Panc1 (cell line): Measurements from ENCODE around the gene ADAMTSL3. TPM values are rescaled to one million over a fixed set of nuclear protein-coding genes. Genes with fewer than 3 reads are reported as not detected.

ENCODE experiments used
- ATAC-seq: fragments of 200-7000 bp; cut with Tn5 transposase; 2 replicates; pipeline ENCODE4 v1.9.1; 2020; ENCODE audit warnings: mild to moderate bottlenecking, moderate library complexity
- BruUV-seq: library from RNA; stranded (reverse); fragments of 400-500 nt; replicated peaks from 2 replicates; lab custom pipeline; 2021; lab: Mats Ljungman, UMichigan
- CTCF ChIA-PET: fragments of 300-600 bp; sonication (Branson Sonifier 250); formaldehyde crosslinking; loops from one replicate; lab custom pipeline; 2022; ENCODE audit warnings: antibody characterized with exemption; lab: Charles Lee
- POLR2A ChIA-PET: fragments of 300-600 bp; sonication (Branson Sonifier 250); formaldehyde crosslinking; loops from one replicate; lab custom pipeline; 2022; ENCODE audit warnings: antibody characterized with exemption; lab: Charles Lee
- DNase-seq: peaks from one replicate; pipeline ENCODE4 v3.0.0-alpha.2; 2010; ENCODE audit warnings: low read depth, low spot score
- H3K27ac ChIP-seq: 2 replicates; pipeline ENCODE4 v1.5.1; 2011; ENCODE audit warnings: mild to moderate bottlenecking, low read length, inconsistent platforms
- H3K27me3 ChIP-seq: fragments of 200-500 bp; sonication (Bioruptor generic); 2 replicates; pipeline ENCODE4 v1.6.0; 2014; ENCODE audit warnings: low read length, inconsistent platforms; ENCODE audit not compliant: control insufficient read depth, insufficient read depth
- H3K36me3 ChIP-seq: fragments of 200-500 bp; sonication (Bioruptor generic); 2 replicates; pipeline ENCODE4 v1.5.1; 2014; ENCODE audit warnings: inconsistent platforms, mild to moderate bottlenecking, low read length, moderate library complexity; ENCODE audit not compliant: control insufficient read depth, insufficient read depth
- H3K4me1 ChIP-seq: 2 replicates; pipeline ENCODE4 v1.5.1; 2011; ENCODE audit warnings: inconsistent platforms, mild to moderate bottlenecking, low read length, moderate library complexity; ENCODE audit not compliant: control insufficient read depth, insufficient read depth
- H3K4me3 ChIP-seq, 2 experiments: 2 replicates each; pipeline ENCODE4 v1.5.1; 2011 to 2012; ENCODE audit warnings: low read depth in 2 of 2, low read length in 2 of 2, mild to moderate bottlenecking in 2 of 2, inconsistent platforms in 1 of 2, moderate library complexity in 1 of 2
- H3K9me3 ChIP-seq: fragments of 200-500 bp; sonication (Bioruptor generic); 2 replicates; pipeline ENCODE4 v1.5.1; 2014; ENCODE audit warnings: low read depth, mild to moderate bottlenecking, inconsistent platforms, low read length, moderate library complexity; ENCODE audit not compliant: control insufficient read depth, insufficient read depth
- POLR2AphosphoS5 ChIP-seq: IDR thresholded peaks from 2 replicates; pipeline ENCODE4 v1.6.1; 2012; ENCODE audit warnings: mild to moderate bottlenecking, low read depth, low read length, moderate library complexity
- REST ChIP-seq, 2 experiments: IDR thresholded peaks; 2 replicates each; pipeline ENCODE4 v1.6.1; 2011 to 2012; ENCODE audit warnings: low read depth in 2 of 2, control low read depth in 1 of 2, low read length in 1 of 2, mild to moderate bottlenecking in 1 of 2, moderate library complexity in 1 of 2; ENCODE audit not compliant: insufficient read depth in 1 of 2
- SIN3A ChIP-seq: IDR thresholded peaks from 2 replicates; pipeline ENCODE4 v1.6.1; 2012; ENCODE audit warnings: low read depth, mild to moderate bottlenecking, low read length, moderate library complexity, borderline replicate concordance; ENCODE audit not compliant: insufficient read depth
- TCF7L2 ChIP-seq: IDR thresholded peaks from 2 replicates; pipeline ENCODE4 v1.6.1; 2011; ENCODE audit warnings: mild to moderate bottlenecking, low read depth, low read length, inconsistent platforms
- in situ Hi-C: cut with HindIII; loops from 2 replicates; pipeline ENCODE4 v1.10.0; 2016; ENCODE audit warnings: low sequenced_read_pairs, low pct_unique_long_range_greater_than_20kb
- intact Hi-C: fragments of 100-400 bp; cut with micrococcal nuclease; formaldehyde crosslinking; loops from one replicate; pipeline ENCODE4 v1.10.0; 2022; ENCODE audit not compliant: unreplicated experiment
- total RNA-seq: library from RNA; stranded (reverse); gene quantifications from one replicate; pipeline ENCODE4 v1.2.1, GENCODE V29; 2021; ENCODE audit not compliant: unreplicated experiment
- TF ChIP-seq, protein P1 (sequence below): fragments of 450-650 bp; IDR thresholded peaks from 2 replicates; pipeline ENCODE4 v1.5.1; 2017; ENCODE audit warnings: mild to moderate bottlenecking

ADAMTSL3 gene
- total RNA-seq, 1 experiment from 2014 or later = not detected

- BruUV-seq = no TSS peak
- ChIA-PET POLR2A (no interaction called here), CTCF (interaction anchor here (0.7 kb wide), 1 partner anchor 428 kb away, joined by 5 read pairs; no protein-coding TSS in a partner anchor)
These were observed 339.7 kb downstream of the ADAMTSL3 start for GRCh38 chr15:83993591-83993990.

DNA sequence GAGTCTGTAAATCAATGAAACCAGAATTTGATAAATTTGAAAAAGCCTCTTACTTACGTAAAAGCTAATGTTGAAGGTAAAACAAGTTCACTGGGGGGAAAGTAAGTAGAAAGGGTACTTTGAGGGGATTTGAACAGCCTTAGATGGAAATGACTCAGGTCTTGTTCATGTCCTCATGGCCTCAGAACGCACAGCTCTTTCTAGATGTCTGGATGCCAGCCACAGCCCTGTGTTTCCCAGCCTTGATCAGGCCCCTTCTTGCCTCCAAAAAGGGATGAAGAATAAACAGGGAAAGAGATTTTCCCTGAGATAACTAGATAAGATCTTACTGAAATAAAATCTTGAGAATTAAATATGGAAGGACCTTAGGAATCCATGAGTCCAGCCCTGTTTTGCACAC, 344.6 kb downstream of the ADAMTSL3 start:
- intact Hi-C loops (no loop called here), in situ Hi-C loops (no loop called here)
- ATAC-seq (no peak), DNase-seq (no peak)
- no peaks in the 10 kb centered on the region for H3K27me3 ChIP-seq
- ChIA-PET POLR2A (no interaction called here), CTCF (no interaction called here)
- H3K4me3 ChIP-seq = no peak overlapping the region
- no peaks in the 10 kb centered on the region for H3K9me3 ChIP-seq
- no TSS peak for BruUV-seq
- TF ChIP-seq REST (IDR thresholded peaks at IDR 0.05; ENCODE audit: insufficient read depth in 1 of 2, low read depth in 2 of 2, low read length in 1 of 2) (no peak), POLR2AphosphoS5 (no peak), SIN3A (no peak), TCF7L2 (no peak)
- TF ChIP-seq, protein P1, sequence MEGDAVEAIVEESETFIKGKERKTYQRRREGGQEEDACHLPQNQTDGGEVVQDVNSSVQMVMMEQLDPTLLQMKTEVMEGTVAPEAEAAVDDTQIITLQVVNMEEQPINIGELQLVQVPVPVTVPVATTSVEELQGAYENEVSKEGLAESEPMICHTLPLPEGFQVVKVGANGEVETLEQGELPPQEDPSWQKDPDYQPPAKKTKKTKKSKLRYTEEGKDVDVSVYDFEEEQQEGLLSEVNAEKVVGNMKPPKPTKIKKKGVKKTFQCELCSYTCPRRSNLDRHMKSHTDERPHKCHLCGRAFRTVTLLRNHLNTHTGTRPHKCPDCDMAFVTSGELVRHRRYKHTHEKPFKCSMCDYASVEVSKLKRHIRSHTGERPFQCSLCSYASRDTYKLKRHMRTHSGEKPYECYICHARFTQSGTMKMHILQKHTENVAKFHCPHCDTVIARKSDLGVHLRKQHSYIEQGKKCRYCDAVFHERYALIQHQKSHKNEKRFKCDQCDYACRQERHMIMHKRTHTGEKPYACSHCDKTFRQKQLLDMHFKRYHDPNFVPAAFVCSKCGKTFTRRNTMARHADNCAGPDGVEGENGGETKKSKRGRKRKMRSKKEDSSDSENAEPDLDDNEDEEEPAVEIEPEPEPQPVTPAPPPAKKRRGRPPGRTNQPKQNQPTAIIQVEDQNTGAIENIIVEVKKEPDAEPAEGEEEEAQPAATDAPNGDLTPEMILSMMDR = no peak
- no peaks in the 10 kb centered on the region for H3K36me3 ChIP-seq
- H3K27ac ChIP-seq = no peak overlapping the region
- no peaks in the 10 kb centered on the region for H3K4me1 ChIP-seq

More at GRCh38 chr15:83993591-83993990, 339.7 kb downstream of the ADAMTSL3 start:
- no peak for ATAC-seq
- intact Hi-C loops (no loop called here), in situ Hi-C loops (no loop called here)
- Histone ChIP-seq H3K4me3 (no peak overlapping the region), H3K36me3 (no peaks in the 10 kb centered on the region), H3K27ac (no peak overlapping the region), H3K9me3 (no peaks in the 10 kb centered on the region), H3K4me1 (no peaks in the 10 kb centered on the region), H3K27me3 (no peaks in the 10 kb centered on the region)
- TF ChIP-seq POLR2AphosphoS5 (no peak), TCF7L2 (no peak), SIN3A (no peak), REST (IDR thresholded peaks at IDR 0.05; ENCODE audit: insufficient read depth in 1 of 2, low read depth in 2 of 2, low read length in 1 of 2) (no peak)
- TF ChIP-seq, protein P1 = no peak
- no peak for DNase-seq
